HG03025 (cell line): Measurements from ENCODE around the gene TPSB2.
"Not testable (repeated sequence)": the region's sequence is repeated elsewhere in the genome, so short reads cannot be mapped to it uniquely, and the experiment has no call there.

Experiments
- ATAC-seq: cut with Tn5 transposase; IDR thresholded peaks from one replicate; pipeline ENCODE4 v1.9.1; 2021; ENCODE audit warnings: mild to moderate bottlenecking, moderate library complexity; ENCODE audit not compliant: unreplicated experiment, low FRiP score

Gene TPSB2

DNA sequence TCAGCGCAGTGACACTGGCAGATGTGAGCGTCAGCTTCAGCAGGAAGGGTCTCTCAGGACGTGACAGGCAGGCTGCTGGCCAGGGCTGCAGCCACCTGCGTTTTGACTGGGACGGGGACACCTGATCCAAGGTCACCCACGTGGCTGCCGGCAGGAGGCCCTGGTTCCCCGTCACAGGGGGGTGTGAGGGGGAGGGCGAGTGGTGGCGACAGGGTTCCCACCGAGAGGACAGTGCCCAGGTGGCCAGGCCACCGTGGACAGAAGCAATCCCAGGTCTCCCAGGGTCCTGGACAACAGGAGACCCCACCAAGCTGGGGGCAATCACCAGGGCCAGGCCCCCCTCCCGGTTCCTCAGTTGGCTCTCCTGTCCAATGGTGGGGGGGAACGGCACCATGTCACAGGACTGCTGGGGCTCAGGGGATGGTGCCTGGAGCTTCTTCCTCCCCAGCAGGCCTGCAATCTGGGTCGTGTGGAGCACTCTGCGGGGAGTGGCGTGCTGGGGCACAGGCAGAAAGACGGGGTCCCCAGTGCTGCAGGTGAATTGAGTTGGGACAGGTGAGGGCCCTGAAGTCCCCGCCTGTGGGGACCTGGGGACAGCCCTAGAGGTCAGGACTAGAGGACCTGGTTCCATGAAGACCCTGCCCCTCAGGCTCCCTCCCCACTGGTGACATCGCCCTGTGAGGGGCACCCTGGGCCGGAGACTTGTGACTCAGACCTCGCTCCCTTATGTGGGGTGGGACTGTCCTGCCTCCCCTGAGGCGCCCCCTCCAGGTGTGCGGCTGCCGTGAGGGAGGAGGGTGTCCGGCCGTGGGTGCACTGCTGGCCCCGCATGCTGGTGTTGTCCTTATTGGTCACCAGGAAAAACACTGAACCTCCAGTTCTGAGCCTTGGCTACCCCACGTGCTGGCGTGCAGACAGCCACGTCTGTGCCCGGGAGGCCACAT lies 14.2 kb upstream of the TPSB2 start:
- not testable (repeated sequence) for ATAC-seq

- not testable (repeated sequence) for ATAC-seq
Observed at GRCh38 chr16:1243363-1243762, 13.4 kb upstream of the TPSB2 start.

DNA sequence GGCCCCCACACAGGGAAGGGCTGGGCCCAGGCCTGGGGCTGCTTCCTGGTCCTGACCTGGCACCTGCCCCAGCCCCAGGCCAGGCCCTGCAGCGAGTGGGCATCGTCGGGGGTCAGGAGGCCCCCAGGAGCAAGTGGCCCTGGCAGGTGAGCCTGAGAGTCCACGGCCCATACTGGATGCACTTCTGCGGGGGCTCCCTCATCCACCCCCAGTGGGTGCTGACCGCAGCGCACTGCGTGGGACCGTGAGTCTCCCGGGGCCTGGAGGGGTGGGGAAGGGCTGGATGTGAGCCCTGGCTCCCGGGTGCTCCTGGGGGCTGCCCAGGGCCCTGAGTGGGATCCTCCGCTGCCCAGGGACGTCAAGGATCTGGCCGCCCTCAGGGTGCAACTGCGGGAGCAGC lies 11.1 kb upstream of the TPSB2 start:
- ATAC-seq: not testable (repeated sequence)

- not testable (repeated sequence) for ATAC-seq
Observed at GRCh38 chr16:1240436-1240835, 10.5 kb upstream of the TPSB2 start, which contains the start of gene TPSAB1. Gene TPSAB1, plus strand, starts transcription at chr16:1240705. Its CDS starts 234 bp downstream, at chr16:1240939.

GRCh38 chr16:1239575-1239974 lies 9.6 kb upstream of the TPSB2 start:
- not testable (repeated sequence) for ATAC-seq

GRCh38 chr16:1238909-1239308 lies 8.9 kb upstream of the TPSB2 start:
- ATAC-seq: not testable (repeated sequence)

- no peak for ATAC-seq
Observed at GRCh38 chr16:1237990-1238389, 8.0 kb upstream of the TPSB2 start.

- ATAC-seq: not testable (repeated sequence)
Observed at GRCh38 chr16:1236659-1237058, 6.7 kb upstream of the TPSB2 start.

DNA sequence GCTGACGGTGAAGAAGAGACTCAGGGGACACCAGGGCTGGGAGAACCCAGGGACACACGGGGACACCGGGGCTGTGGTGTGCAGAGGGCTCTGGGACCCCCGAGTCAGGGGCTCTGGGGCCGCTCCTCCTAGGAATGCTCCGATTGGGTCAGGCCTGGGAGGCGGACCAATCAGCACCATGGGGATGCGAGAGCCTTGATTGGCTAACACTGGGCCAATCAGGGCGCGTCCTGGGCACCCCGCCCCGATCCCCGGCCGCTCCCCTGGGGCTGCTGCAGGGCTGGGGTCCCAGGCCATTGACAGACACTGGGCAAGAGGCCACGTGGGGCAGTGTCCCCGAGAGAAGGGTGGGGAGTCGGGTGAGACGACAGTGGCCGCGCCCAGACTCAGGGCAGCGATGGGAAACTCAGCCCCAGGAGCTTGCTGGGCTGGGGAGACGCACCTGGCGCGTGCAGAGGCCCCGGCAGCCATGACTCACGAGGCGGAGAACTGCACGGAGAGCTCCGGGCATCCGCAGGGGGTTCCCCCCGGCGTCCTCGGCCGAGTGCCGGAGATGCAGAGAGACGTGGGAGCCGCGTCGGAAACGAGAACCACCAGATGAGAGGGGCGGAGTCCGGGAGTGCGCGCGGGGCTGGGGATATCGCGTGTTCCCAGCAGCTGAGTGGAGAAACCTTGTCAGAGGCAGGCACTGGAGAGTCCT lies 2.2 kb upstream of the TPSB2 start:
- ATAC-seq: not testable (repeated sequence)

GRCh38 chr16:1231301-1231700 lies 1.3 kb upstream of the TPSB2 start:
- ATAC-seq: not testable (repeated sequence)

DNA sequence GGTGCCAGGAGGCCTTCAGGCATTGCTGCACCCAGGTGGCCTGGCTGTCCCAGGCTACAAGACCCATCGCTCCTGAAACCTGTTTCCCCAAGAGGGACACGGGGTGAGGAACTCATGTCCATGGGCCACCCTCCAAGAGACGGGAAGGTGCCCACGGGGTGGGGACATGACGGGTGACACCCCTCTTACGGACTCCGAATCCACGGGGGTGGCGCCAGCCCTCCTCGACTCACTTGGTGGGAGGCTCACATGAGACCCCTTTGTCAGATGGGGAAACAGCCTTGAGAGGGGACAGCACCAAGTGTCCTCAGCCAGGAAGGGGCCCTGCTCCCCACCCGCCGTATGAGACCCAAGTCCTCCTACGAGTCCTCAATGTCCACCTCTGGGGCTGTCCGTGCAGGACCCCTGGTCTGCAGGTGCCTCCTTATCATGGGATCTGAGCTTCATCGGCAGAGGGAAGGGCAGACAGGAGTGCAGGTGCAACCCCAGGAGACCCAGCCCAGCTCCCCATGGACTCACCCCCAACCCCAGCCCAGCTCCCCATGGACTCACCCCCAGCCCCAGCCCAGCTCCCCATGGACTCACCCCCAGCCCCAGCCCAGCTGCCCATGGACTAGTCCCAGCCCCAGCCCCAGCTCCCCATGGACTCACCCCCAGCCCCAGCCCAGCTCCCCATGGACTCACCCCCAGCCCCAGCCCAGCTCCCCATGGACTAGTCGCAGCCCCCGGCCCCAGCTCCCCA lies 658 bp upstream of the TPSB2 start:
- ATAC-seq: not testable (repeated sequence)

DNA sequence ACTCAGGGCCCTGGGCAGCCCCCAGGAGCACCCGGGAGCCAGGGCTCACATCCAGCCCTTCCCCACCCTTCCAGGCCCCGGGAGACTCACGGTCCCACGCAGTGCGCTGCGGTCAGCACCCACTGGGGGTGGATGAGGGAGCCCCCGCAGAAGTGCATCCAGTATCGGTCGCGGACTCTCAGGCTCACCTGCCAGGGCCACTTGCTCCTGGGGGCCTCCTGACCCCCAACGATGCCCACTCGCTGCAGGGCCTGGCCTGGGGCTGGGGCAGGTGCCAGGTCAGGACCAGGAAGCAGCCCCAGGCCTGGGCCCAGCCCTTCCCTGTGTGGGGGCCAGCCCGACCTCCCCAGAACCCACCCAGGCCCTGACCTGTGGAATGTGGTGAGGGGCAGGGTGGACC lies 508 bp downstream of the TPSB2 start:
- ATAC-seq: not testable (repeated sequence)

DNA sequence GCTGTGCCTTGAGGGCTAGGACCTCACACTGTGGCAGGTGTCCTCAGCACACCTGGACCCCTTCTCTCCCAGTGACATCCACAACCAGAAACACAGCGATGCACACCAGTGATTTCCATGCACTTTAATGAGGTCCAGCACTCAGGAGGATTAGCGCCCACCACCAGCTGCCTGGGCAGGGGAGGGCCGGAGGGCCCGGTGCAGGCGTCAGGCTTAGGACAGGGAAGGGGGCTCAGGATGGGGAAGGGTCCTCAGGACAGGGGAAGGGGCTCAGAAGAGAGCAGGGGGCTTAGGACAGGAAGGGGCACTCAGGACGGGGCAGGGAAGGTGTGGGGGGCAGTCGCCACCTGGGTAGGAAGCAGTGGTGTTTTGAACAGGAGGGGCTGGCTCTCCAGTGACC lies 1.8 kb downstream of the TPSB2 start:
- ATAC-seq: not testable (repeated sequence)

- ATAC-seq: not testable (repeated sequence)
Observed at GRCh38 chr16:1226692-1227091, 3.3 kb downstream of the TPSB2 start.

GRCh38 chr16:1225728-1226311 lies 4.2 kb downstream of the TPSB2 start:
- not testable (repeated sequence) for ATAC-seq

- no peak for ATAC-seq
Observed at GRCh38 chr16:1225051-1225451, 4.9 kb downstream of the TPSB2 start, which contains the start of gene TPSG1. Gene TPSG1, minus strand, starts transcription at chr16:1225268. Its CDS starts 16 bp downstream, at chr16:1225252.

DNA sequence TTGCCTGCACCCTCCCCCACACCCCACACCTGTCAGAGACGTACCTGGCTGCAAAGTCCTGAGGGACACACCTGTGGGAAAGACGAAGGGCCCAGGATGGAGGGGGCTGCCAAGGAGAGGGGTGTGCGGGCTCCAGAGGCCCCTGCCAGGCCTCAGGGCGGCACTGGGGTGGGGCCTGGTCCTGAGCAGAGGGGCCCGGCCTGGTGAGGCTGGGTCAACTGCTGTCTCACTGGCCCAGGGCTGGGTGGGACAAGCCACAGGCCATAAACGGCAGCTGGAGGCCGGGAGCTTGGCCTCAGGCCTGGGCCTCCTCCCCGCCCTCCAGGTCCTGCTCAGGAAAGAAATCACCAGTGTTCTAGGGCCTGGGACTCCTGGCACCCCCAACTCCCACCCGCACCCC lies 5.4 kb downstream of the TPSB2 start:
- no peak for ATAC-seq

GRCh38 chr16:1223355-1224214 lies 6.4 kb downstream of the TPSB2 start:
- no peak for ATAC-seq
